K562 (cell line): Measurements from ENCODE around the gene SYNM.

Experiments
- CEBPG ChIP-seq, 3 experiments: fragments of 200-800 bp in 1 of 3; sonication (Bioruptor generic) in 1 of 3; sonication (generic) in 1 of 3; formaldehyde crosslinking in 1 of 3; IDR thresholded peaks in 2 of 3; conservative IDR thresholded peaks in 1 of 3; 2 replicates each; pipeline versions ENCODE4 v1.6.1 to v1.8.0; 2016 to 2022; ENCODE audit warnings: missing compliant biosample characterization in 2 of 3, missing genetic modification characterization in 2 of 3, mild to moderate bottlenecking in 1 of 3, missing genetic modification reagents in 1 of 3
- CHD1 ChIP-seq: fragments of 200-600 bp; sonication (generic); IDR thresholded peaks from one replicate; pipeline ENCODE4 v1.6.1; 2012; ENCODE audit warnings: mild to moderate bottlenecking, moderate library complexity, low read length, inconsistent platforms
- RNF2 ChIP-seq: sonication (generic); IDR thresholded peaks from 2 replicates; pipeline ENCODE4 v1.6.1; 2016
- TF ChIP-seq, protein P1 (sequence below): sonication (generic); formaldehyde crosslinking; IDR thresholded peaks from 2 replicates; pipeline ENCODE4 v1.8.0; 2022; ENCODE audit warnings: missing genetic modification reagents, mild to moderate bottlenecking, moderate library complexity, borderline replicate concordance
- TF ChIP-seq, protein P2 (sequence below): sonication (generic); formaldehyde crosslinking; IDR thresholded peaks from 2 replicates; pipeline ENCODE4 v1.9.0; 2022; ENCODE audit warnings: mild to moderate bottlenecking, missing genetic modification reagents

GRCh38 chr15:99114511-99115299 is 9.8 kb downstream of the SYNM start:
- TF ChIP-seq CEBPG (CRISPR knock-in tag; IDR thresholded peaks at IDR 0.05) (no peak), CEBPG (tag; conservative IDR thresholded peaks at IDR 0.05 in 1 of 2, IDR thresholded peaks at IDR 0.05 in 1 of 2) (no peak), CHD1 (no peak), RNF2 (no peak)
- TF ChIP-seq, protein P1, sequence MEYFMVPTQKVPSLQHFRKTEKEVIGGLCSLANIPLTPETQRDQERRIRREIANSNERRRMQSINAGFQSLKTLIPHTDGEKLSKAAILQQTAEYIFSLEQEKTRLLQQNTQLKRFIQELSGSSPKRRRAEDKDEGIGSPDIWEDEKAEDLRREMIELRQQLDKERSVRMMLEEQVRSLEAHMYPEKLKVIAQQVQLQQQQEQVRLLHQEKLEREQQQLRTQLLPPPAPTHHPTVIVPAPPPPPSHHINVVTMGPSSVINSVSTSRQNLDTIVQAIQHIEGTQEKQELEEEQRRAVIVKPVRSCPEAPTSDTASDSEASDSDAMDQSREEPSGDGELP (CRISPR knock-in tag): no peak
- TF ChIP-seq, protein P2, sequence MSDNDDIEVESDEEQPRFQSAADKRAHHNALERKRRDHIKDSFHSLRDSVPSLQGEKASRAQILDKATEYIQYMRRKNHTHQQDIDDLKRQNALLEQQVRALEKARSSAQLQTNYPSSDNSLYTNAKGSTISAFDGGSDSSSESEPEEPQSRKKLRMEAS (CRISPR knock-in tag): no peak
